Caco-2 (cell line): Measurements from ENCODE around the gene IMPACT. TPM values are rescaled to one million over a fixed set of nuclear protein-coding genes. Genes with fewer than 3 reads are reported as not detected.

ENCODE experiments used
- BruUV-seq: library from RNA; stranded (reverse); fragments of 400-500 nt; replicated peaks from 2 replicates; lab custom pipeline; 2021; lab: Mats Ljungman, UMichigan
- CTCF ChIA-PET: fragments of 300-600 bp; sonication (Branson Sonifier 250); formaldehyde crosslinking; loops from one replicate; lab custom pipeline; 2022; ENCODE audit warnings: antibody characterized with exemption; lab: Charles Lee
- POLR2A ChIA-PET: fragments of 300-600 bp; sonication (Branson Sonifier 250); formaldehyde crosslinking; loops from one replicate; lab custom pipeline; 2022; ENCODE audit warnings: antibody characterized with exemption; lab: Charles Lee
- DNase-seq, 2 experiments: peaks; one replicate each; pipeline versions ENCODE4 v3.0.0 to v3.0.0-alpha.2; 2020 to 2022
- H3K27me3 ChIP-seq: replicated peaks from 2 replicates; pipeline ENCODE4 v1.6.0; 2011; ENCODE audit warnings: low read length; ENCODE audit not compliant: control insufficient read depth, insufficient read depth
- H3K36me3 ChIP-seq: 2 replicates; pipeline ENCODE4 v1.5.1; 2011; ENCODE audit warnings: low read length; ENCODE audit not compliant: control insufficient read depth, insufficient read depth
- H3K4me1 ChIP-seq: fragments of 250-450 bp; sonication (Bioruptor Pico); 2 replicates; pipeline ENCODE4 v1.5.1; 2020; ENCODE audit warnings: mild to moderate bottlenecking
- H3K4me3 ChIP-seq: 2 replicates; pipeline ENCODE4 v1.5.1; 2011; ENCODE audit warnings: low read depth, mild to moderate bottlenecking, control low read depth, low read length
- H3K9me3 ChIP-seq: fragments of 250-450 bp; sonication (Bioruptor Pico); 2 replicates; pipeline ENCODE4 v1.5.1; 2020; ENCODE audit warnings: mild to moderate bottlenecking, moderate library complexity
- H3K27ac Mint-ChIP-seq: one replicate; pipeline ENCODE4 v1.8.0; 2022; ENCODE audit warnings: mixed read lengths; ENCODE audit not compliant: unreplicated experiment
- H3K27me3 Mint-ChIP-seq: one replicate; pipeline ENCODE4 v1.8.0; 2022; ENCODE audit warnings: mixed read lengths; ENCODE audit not compliant: insufficient read depth, unreplicated experiment
- H3K36me3 Mint-ChIP-seq: one replicate; pipeline ENCODE4 v1.8.0; 2022; ENCODE audit warnings: mild to moderate bottlenecking, mixed read lengths; ENCODE audit not compliant: insufficient read depth, unreplicated experiment
- H3K4me1 Mint-ChIP-seq: one replicate; pipeline ENCODE4 v1.8.0; 2022; ENCODE audit warnings: low read depth, mixed read lengths; ENCODE audit not compliant: unreplicated experiment
- H3K4me3 Mint-ChIP-seq: one replicate; pipeline ENCODE4 v1.8.0; 2022; ENCODE audit warnings: mild to moderate bottlenecking, moderate library complexity, mixed read lengths; ENCODE audit not compliant: unreplicated experiment
- H3K9me3 Mint-ChIP-seq: one replicate; pipeline ENCODE4 v1.8.0; 2022; ENCODE audit warnings: mixed read lengths; ENCODE audit not compliant: unreplicated experiment
- intact Hi-C: fragments of 100-400 bp; cut with micrococcal nuclease; formaldehyde crosslinking; loops from one replicate; pipeline ENCODE4 v1.10.0; 2022; ENCODE audit not compliant: unreplicated experiment
- total RNA-seq: library from RNA; stranded (reverse); gene quantifications from 2 replicates; pipeline ENCODE4 v1.2.3, GENCODE V29; 2022
- TF ChIP-seq, protein P1 (sequence below), 2 experiments: fragments of 200-600 bp in 1 of 2; IDR thresholded peaks; 1 replicate in 1 of 2; 2 replicates in 1 of 2; pipeline versions ENCODE4 v1.5.1 to v1.8.0; 2011 to 2022; ENCODE audit warnings: antibody characterized with exemption in 1 of 2, control low read depth in 1 of 2, inconsistent platforms in 1 of 2, low read depth in 1 of 2, low read length in 1 of 2, mild to moderate bottlenecking in 1 of 2, moderate library complexity in 1 of 2; ENCODE audit not compliant: insufficient read depth in 1 of 2, severe bottlenecking in 1 of 2, unreplicated experiment in 1 of 2

The IMPACT gene
- total RNA-seq, 1 experiment from 2014 or later: 20.6 TPM

DNA sequence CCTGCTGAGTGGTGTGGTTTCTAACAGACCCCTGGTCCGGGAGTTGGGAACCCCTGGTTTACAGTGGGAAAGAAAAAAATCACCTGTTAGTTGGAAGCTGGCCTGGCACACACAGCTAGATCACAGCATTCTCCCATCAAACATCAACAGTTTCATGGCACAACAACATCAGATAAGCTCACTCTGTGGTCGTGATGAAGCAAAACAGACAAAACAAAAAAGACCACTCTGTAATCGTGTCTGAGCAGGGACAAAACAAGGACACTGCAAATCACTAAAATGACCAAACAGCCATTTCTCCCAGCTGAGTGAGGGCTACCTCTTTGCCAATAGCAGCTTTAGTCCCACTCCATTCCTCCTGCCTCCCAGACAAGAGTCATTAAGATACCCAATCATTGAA is 9.0 kb upstream of the IMPACT start:
- Mint-ChIP-seq H3K4me3 (no peak overlapping the region), H3K4me1 (peaks cover 14% of the 10 kb centered on the region), H3K27me3 (no peaks in the 10 kb centered on the region), H3K9me3 (no peaks in the 10 kb centered on the region), H3K36me3 (no peaks in the 10 kb centered on the region), H3K27ac (no peak overlapping the region)
- H3K9me3 ChIP-seq: no peaks in the 10 kb centered on the region
- ChIA-PET POLR2A (no interaction called here), CTCF (no interaction called here)
- H3K4me3 ChIP-seq: no peak overlapping the region
- intact Hi-C loops: no loop called here
- BruUV-seq: no TSS peak
- H3K4me1 ChIP-seq: peaks cover 6% of the 10 kb centered on the region
- H3K36me3 ChIP-seq: no peaks in the 10 kb centered on the region
- no peaks in the 10 kb centered on the region for H3K27me3 ChIP-seq
- TF ChIP-seq, protein P1, sequence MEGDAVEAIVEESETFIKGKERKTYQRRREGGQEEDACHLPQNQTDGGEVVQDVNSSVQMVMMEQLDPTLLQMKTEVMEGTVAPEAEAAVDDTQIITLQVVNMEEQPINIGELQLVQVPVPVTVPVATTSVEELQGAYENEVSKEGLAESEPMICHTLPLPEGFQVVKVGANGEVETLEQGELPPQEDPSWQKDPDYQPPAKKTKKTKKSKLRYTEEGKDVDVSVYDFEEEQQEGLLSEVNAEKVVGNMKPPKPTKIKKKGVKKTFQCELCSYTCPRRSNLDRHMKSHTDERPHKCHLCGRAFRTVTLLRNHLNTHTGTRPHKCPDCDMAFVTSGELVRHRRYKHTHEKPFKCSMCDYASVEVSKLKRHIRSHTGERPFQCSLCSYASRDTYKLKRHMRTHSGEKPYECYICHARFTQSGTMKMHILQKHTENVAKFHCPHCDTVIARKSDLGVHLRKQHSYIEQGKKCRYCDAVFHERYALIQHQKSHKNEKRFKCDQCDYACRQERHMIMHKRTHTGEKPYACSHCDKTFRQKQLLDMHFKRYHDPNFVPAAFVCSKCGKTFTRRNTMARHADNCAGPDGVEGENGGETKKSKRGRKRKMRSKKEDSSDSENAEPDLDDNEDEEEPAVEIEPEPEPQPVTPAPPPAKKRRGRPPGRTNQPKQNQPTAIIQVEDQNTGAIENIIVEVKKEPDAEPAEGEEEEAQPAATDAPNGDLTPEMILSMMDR (IDR thresholded peaks at IDR 0.05; ENCODE audit: insufficient read depth in 1 of 2, low read depth in 1 of 2, low read length in 1 of 2, severe bottlenecking in 1 of 2, unreplicated experiment in 1 of 2): no peak
- DNase-seq: no peak

DNA sequence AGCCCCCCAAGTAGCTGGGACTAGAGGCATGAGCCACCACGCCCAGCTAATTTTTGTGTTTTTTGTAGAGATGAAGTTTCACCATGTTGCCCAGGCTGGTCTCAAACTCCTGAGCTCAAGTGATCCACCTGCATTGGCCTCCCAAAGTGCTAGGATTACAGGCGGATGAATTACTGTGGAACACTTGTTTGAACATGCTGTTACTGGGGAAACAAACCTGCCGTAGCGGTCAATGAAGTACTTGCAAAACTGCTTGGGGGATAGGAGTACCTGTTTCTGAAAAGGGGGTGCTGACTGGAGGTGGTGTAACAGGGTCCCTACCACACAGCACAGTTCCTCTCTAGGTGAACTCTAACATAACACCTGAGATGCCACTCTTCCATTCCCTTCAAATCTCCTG is 5.9 kb upstream of the IMPACT start:
- H3K36me3 Mint-ChIP-seq: no peaks in the 10 kb centered on the region
- H3K9me3 ChIP-seq: no peaks in the 10 kb centered on the region
- DNase-seq: no peak
- H3K27ac Mint-ChIP-seq: no peak overlapping the region
- no peak overlapping the region for H3K4me3 ChIP-seq
- no TSS peak for BruUV-seq
- no peaks in the 10 kb centered on the region for H3K36me3 ChIP-seq
- peaks cover 6% of the 10 kb centered on the region for H3K4me1 ChIP-seq
- no peaks in the 10 kb centered on the region for H3K9me3 Mint-ChIP-seq
- intact Hi-C loops: no loop called here
- ChIA-PET POLR2A (no interaction called here), CTCF (no interaction called here)
- no peaks in the 10 kb centered on the region for H3K27me3 ChIP-seq
- peaks cover 14% of the 10 kb centered on the region for H3K4me1 Mint-ChIP-seq
- no peaks in the 10 kb centered on the region for H3K27me3 Mint-ChIP-seq
- TF ChIP-seq, protein P1 (IDR thresholded peaks at IDR 0.05; ENCODE audit: insufficient read depth in 1 of 2, low read depth in 1 of 2, low read length in 1 of 2, severe bottlenecking in 1 of 2, unreplicated experiment in 1 of 2): no peak
- H3K4me3 Mint-ChIP-seq: no peak overlapping the region

DNA sequence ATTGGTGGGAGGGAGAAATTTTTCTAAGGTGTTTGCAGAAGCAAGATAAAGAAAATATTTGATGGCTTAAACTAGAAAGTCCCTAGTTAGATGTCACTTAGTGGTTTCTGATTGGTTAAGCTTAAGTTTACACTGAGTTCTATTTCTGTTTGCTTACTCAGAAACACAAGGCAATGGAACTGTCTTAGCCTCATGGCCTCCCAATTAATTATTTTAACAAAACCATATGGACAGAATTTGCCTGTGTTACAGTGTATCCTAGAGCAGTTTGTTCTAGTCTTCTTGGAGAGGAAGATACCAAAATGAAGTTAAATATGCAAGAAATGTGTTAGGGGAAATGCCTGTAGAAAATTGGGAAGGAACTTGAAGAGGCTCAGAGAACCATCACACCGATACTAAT is 4.6 kb upstream of the IMPACT start:
- H3K27ac Mint-ChIP-seq: peak overlapping the region; percentile 86
- intact Hi-C loops: no loop called here
- Histone ChIP-seq H3K9me3 (no peaks in the 10 kb centered on the region), H3K36me3 (no peaks in the 10 kb centered on the region), H3K27me3 (no peaks in the 10 kb centered on the region), H3K4me1 (peaks cover 6% of the 10 kb centered on the region), H3K4me3 (no peak overlapping the region)
- ChIA-PET CTCF (interaction anchor here (1.0 kb wide), 1 partner anchor 24 kb away, joined by 3 read pairs; no protein-coding TSS in a partner anchor), POLR2A (interaction anchor here (0.5 kb wide), 1 partner anchor 24 kb away, joined by 8 read pairs; the partner anchor contains the start of gene OSBPL1A)
- no TSS peak for BruUV-seq
- no peak overlapping the region for H3K4me3 Mint-ChIP-seq
- H3K4me1 Mint-ChIP-seq: peaks cover 14% of the 10 kb centered on the region
- DNase-seq: peak in 1 of 2 experiments; percentile 3
- H3K36me3 Mint-ChIP-seq: peaks cover 2% of the 10 kb centered on the region
- no peaks in the 10 kb centered on the region for H3K27me3 Mint-ChIP-seq
- no peaks in the 10 kb centered on the region for H3K9me3 Mint-ChIP-seq
- TF ChIP-seq, protein P1 (IDR thresholded peaks at IDR 0.05; ENCODE audit: insufficient read depth in 1 of 2, low read depth in 1 of 2, low read length in 1 of 2, severe bottlenecking in 1 of 2, unreplicated experiment in 1 of 2): no peak
